Pancreas (tissue), 10 donors: Measurements from ENCODE around the gene SCOC. TPM values are rescaled to one million over a fixed set of nuclear protein-coding genes. Genes with fewer than 3 reads are reported as not detected.

Source experiments
- ATAC-seq, 4 donors: fragments of 200-7000 bp; cut with Tn5 transposase; one replicate each; pipeline versions ENCODE4 v1.8.0 to v1.9.1; 2020; ENCODE audit warnings: mild to moderate bottlenecking in 4 of 4, moderate library complexity in 4 of 4
- DNase-seq, 6 donors: peaks; one replicate each; pipeline ENCODE4 v3.0.0-alpha.2; 2020
- FAIRE-seq: peaks from 2 replicates; lab custom pipeline; 2012; peaks lifted over from hg19 to GRCh38; lab: Jason Lieb, UNC
- H3K27ac ChIP-seq, 4 donors: fragments of 200-600 bp; sonication (generic); 1 replicate in 3 of 4; 2 replicates in 1 of 4; pipeline versions ENCODE4 v1.5.0 to v1.8.0; 2020
- H3K27me3 ChIP-seq, 4 donors: fragments of 200-600 bp; one replicate each; pipeline ENCODE4 v1.8.0; 2021
- H3K36me3 ChIP-seq, 3 donors: fragments of 200-600 bp; sonication (generic) in 1 of 3; one replicate each; pipeline versions ENCODE4 v1.5.0 to v1.8.0; 2020 to 2021
- H3K4me1 ChIP-seq, 3 donors: fragments of 200-600 bp; one replicate each; pipeline ENCODE4 v1.8.0; 2021
- H3K4me3 ChIP-seq, 4 donors: fragments of 200-600 bp; sonication (generic) in 2 of 4; one replicate each; pipeline versions ENCODE4 v1.5.0 to v1.8.0; 2020 to 2021
- H3K9me3 ChIP-seq, 4 donors: fragments of 200-600 bp; one replicate each; pipeline ENCODE4 v1.8.0; 2021
- CTCF ChIP-seq, 4 donors: fragments of 200-600 bp; sonication (generic) in 3 of 4; IDR thresholded peaks; one replicate each; pipeline versions ENCODE4 v1.5.0 to v1.8.0; 2021; ENCODE audit warnings: antibody characterized with exemption in 4 of 4
- WGBS, 2 donors: extraction: QIAGEN DNeasy Blood & Tissue Kit; methylation state at CpG; one replicate each; pipeline ENCODE4 v1.1.7; 2013; 5-methylcytosine and 5-hydroxymethylcytosine counted together
- intact Hi-C, 3 donors: fragments of 100-400 bp; cut with DNase I; formaldehyde crosslinking; loops; one replicate each; pipeline versions ENCODE4 v1.11.1 to v1.14.2; 2022
- polyA plus RNA-seq, 2 donors: library from polyadenylated mRNA; stranded (reverse); fragments of 200-250 nt; gene quantifications; one replicate each; pipeline ENCODE4 v1.2.3, GENCODE V29; 2013
- total RNA-seq, 6 donors: library from RNA; stranded (reverse); fragmentation: NEBNext Ultra II Directional in 4 of 6; extraction: Animal tissue kit (Norgen Biotek cat#: 25700) in 4 of 6; gene quantifications; one replicate each; pipeline versions ENCODE4 v1.2.1 to v1.2.4, GENCODE V29; 2021 to 2023
- donor health status: healthy with polysubstance abuse.
- donor health status: DM: no; HTN: no; CAD: no; lungs with moderate emphysema.
- donor health status: DM: no; HTN: no; CAD: no.
- donor health status: control.
- donor health status: control.
- donor health status: Bipolar disorder and iron deficiency.
- donor health status: DM: yes; HTN: yes; CAD: no.
- donor health status: DM: no; HTN: no; CAD: no.
- donor health status: DM: no; HTN: no; CAD: no.
- donor health status: DM: yes; HTN: yes; CAD: no.

The SCOC gene
- total RNA-seq: 10 to 100 TPM; 19.4 to 45.6 (median 35.4) TPM
- 10 to 100 TPM; 28.4 to 62.5 TPM for polyA plus RNA-seq

GRCh38 chr4:140373328-140374129 lies at the start of gene SCOC:
Gene SCOC, plus strand, starts transcription at chr4:140373646. Its CDS starts 5,525 bp downstream, at chr4:140379171.
- no peaks in the 10 kb centered on the region for H3K36me3 ChIP-seq
- WGBS, 2 donors: 1 to 3% methylated on average over 56 to 63 of the region's 63 CpGs
- DNase-seq (peak; percentile 94 to 99 (median 98)), ATAC-seq (peak; percentile 95 to 99 (median 98)), FAIRE-seq (peak; percentile 98)
- H3K4me1 ChIP-seq: peaks cover 0 to 25% (median 4%) of the 10 kb centered on the region in 3 donors
- intact Hi-C loops: no loop called here
- TF ChIP-seq CTCF (IDR thresholded peaks at IDR 0.05): no peak
- H3K4me3 ChIP-seq: peak within 1 kb of the TSS; percentile 52 to 90 (median 84)
- no peaks in the 10 kb centered on the region for H3K27me3 ChIP-seq
- H3K27ac ChIP-seq: peak within 1 kb of the TSS; percentile 49 to 80 (median 76)
- no peaks in the 10 kb centered on the region for H3K9me3 ChIP-seq

DNA sequence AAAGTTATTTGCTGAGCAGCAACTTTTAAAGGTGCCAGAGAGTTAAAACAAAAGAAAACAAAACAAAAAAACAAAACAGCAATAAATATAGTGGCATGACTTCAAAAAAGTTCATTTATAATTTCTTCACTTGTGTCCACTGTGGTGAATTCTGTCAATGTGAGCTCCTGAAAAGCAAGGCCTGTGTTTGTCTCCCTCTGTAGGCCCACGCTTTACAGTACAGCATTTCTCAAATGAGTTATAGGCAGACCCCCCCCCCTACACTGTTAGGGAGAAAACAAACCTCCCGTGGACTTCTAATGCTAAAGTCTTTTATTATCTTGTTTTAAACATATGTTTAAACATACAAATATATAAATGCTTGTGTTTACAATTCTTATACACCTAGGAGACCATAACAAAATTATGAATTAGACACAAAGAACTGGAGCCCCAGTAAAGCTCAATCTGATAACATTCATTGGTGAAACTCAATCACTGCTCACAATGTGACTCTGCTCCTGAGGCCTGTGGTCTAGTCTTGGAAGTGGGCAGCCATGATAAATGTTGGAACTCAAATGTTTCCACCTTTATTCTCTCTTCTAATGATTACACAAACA lies 47.0 kb upstream of the SCOC start:
- H3K9me3 ChIP-seq: no peaks in the 10 kb centered on the region
- H3K4me1 ChIP-seq: no peaks in the 10 kb centered on the region
- no peak overlapping the region for H3K4me3 ChIP-seq
- H3K27me3 ChIP-seq: no peaks in the 10 kb centered on the region
- intact Hi-C loops: no loop called here
- 57 to 74% methylated on average over 2 of the region's 2 CpGs for WGBS, 2 donors
- ATAC-seq (peak; percentile 53 to 87 (median 84)), FAIRE-seq (peak; percentile 61), DNase-seq (no peak)
- no peak overlapping the region for H3K27ac ChIP-seq
- peak in 3 of 4 donors; percentile 18 to 21 (median 20) for TF ChIP-seq CTCF (IDR thresholded peaks at IDR 0.05)
- H3K36me3 ChIP-seq: no peaks in the 10 kb centered on the region

DNA sequence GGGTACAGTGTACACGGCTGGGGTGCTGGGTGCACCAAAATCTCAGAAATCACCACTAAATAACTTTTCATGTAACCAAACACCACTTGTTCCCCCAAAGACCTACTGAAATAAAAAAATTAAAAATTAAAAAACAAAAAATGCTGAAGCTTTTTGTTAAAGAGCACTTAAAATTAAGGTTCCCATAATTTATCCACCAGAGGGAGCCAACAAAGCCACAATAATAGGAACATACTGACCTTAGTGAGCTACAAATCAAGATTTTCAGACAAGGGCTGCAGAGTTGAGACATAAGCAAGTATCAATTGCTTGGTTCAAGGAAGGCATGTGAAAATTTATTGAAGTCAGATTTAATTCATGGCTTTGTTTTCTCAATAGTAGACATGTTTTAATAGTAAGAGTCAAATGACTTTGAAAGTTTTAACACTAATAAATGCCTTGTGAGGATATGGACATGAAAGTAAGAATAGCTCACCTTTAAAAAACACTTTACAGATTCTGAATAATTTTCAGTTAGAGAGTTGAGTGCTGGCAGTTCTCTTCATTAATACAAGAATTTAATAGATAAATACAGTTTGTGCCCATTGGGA lies 43.0 kb upstream of the SCOC start:
- 49 to 76% methylated on average over 1 of the region's 1 CpG for WGBS, 2 donors
- no peaks in the 10 kb centered on the region for H3K9me3 ChIP-seq
- H3K4me3 ChIP-seq: no peak overlapping the region
- no peak for DNase-seq
- intact Hi-C loops: no loop called here
- peak; percentile 82 for FAIRE-seq
- peak; percentile 63 to 80 (median 78) for ATAC-seq
- H3K36me3 ChIP-seq: no peaks in the 10 kb centered on the region
- peaks cover 0 to 7% (median 0%) of the 10 kb centered on the region in 3 donors for H3K4me1 ChIP-seq
- no peak overlapping the region for H3K27ac ChIP-seq
- H3K27me3 ChIP-seq: no peaks in the 10 kb centered on the region
- TF ChIP-seq CTCF (IDR thresholded peaks at IDR 0.05): peak in 3 of 4 donors; percentile 27 to 43 (median 38)

DNA sequence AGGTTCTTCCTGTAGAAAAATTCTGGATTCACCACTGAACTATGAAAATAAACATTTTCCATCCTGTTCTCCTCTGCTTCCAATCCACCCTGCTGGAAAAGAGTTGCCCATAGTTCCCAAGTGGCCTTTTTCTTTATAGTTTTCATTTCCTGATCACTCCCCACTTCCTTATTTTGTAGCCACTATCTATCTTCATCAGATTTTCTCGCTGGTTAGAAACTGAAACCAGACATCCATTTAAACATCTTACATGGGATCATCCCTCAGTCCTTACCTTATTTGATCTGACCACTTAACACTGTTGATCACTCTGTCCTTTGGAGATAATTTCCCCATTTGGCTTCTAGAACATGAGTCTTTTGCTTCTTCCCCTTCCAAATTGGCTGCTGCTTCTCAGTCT lies 42.2 kb upstream of the SCOC start:
- WGBS, 2 donors: 90 to 94% methylated on average over 1 of the region's 1 CpG
- Histone ChIP-seq H3K9me3 (no peaks in the 10 kb centered on the region), H3K27ac (no peak overlapping the region), H3K36me3 (no peaks in the 10 kb centered on the region), H3K4me1 (peaks cover 0 to 7% (median 0%) of the 10 kb centered on the region in 3 donors), H3K4me3 (no peak overlapping the region), H3K27me3 (no peaks in the 10 kb centered on the region)
- FAIRE-seq (no peak), DNase-seq (no peak), ATAC-seq (no peak)
- intact Hi-C loops: no loop called here
- TF ChIP-seq CTCF (IDR thresholded peaks at IDR 0.05): no peak
